ENCODE results near the gene LDB2. TPM values are rescaled to one million over a fixed set of nuclear protein-coding genes. Genes with fewer than 3 reads are reported as not detected.
A peak's percentile ranks its signal among the peaks of the same experiment; 100 is the strongest.

Gene LDB2
- total RNA-seq, 1 donor from 2014 or later: 137 TPM

DNA sequence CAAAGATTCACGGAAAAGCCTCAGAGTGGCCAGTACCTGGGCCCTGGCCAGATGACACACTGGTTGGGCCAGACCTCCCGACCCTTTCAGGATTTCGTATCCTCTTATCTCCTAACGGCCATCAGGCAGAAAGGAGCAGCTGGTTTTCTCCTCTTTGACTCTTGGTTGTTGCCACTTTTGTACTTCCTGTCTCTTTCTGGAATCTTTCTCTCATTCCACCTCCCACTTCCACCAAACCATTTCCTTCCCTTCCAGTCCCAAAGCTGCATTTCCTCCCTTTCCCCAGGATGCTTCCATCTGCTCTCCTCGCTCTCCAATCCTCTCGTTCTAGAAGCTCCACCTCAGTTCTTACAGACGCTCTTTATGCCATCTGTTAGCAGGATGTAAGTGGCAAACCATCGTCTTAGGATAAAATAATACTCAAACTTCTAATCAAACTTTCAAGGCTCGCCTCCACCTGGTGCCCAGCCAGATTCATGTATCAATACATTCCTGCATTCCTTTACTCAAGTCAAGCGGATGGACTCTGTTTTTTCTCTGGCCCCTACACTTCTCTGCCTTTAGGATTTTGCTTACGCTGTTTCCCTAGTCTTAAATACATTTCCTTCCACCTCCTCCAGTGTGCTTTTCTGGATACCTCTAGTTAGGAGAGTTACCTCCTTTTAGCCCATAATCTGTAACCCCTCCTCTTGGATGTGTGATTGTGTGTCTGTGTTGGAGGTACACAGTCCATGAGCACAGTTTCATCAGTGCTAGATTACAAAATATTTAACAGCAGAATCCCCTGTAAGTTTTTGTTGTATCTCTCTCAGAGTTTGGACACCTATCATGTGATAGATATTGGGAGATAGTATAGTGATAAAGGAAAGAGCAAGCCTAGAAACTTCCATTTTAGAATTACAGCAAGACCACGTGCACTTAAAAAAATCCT is 70.4 kb downstream of the LDB2 start:
- no peak for DNase-seq (ENCODE audit: low spot score in 2 of 2)
- Histone ChIP-seq H3K27ac (peak overlapping the region in 1 of 2 donors; percentile 7), H3K36me3 (no peaks in the 10 kb centered on the region), H3K9me3 (no peaks in the 10 kb centered on the region), H3K27me3 (no peaks in the 10 kb centered on the region), H3K4me1 (no peaks in the 10 kb centered on the region), H3K4me3 (no peak overlapping the region)
- TF ChIP-seq, protein P1, sequence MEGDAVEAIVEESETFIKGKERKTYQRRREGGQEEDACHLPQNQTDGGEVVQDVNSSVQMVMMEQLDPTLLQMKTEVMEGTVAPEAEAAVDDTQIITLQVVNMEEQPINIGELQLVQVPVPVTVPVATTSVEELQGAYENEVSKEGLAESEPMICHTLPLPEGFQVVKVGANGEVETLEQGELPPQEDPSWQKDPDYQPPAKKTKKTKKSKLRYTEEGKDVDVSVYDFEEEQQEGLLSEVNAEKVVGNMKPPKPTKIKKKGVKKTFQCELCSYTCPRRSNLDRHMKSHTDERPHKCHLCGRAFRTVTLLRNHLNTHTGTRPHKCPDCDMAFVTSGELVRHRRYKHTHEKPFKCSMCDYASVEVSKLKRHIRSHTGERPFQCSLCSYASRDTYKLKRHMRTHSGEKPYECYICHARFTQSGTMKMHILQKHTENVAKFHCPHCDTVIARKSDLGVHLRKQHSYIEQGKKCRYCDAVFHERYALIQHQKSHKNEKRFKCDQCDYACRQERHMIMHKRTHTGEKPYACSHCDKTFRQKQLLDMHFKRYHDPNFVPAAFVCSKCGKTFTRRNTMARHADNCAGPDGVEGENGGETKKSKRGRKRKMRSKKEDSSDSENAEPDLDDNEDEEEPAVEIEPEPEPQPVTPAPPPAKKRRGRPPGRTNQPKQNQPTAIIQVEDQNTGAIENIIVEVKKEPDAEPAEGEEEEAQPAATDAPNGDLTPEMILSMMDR (IDR thresholded peaks at IDR 0.05): no peak
- intact Hi-C loops (cut with DNase I): no loop called here

DNA sequence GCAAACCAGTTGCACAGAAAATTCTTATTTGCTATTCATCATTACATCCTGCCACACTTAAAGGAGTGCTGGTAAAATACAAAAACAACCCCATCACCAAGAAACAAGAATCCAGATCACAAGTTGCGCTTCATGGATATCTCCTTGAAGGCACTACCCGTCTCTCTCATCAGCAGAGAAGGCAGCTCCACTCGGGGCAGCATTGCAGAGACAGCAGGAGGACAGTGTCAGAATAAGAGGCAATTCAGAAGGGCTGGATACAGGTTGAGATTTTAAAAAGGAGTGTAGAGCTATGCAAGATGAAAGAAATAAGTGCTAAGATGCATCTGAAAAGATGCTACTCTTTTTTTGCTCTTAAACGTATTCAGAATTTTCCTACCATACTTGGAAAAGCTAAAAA is 71.4 kb downstream of the LDB2 start:
- no peak for DNase-seq (ENCODE audit: low spot score in 2 of 2)
- Histone ChIP-seq H3K4me1 (no peaks in the 10 kb centered on the region), H3K9me3 (no peaks in the 10 kb centered on the region), H3K4me3 (no peak overlapping the region), H3K36me3 (no peaks in the 10 kb centered on the region), H3K27me3 (no peaks in the 10 kb centered on the region), H3K27ac (no peak overlapping the region)
- TF ChIP-seq, protein P1 (IDR thresholded peaks at IDR 0.05): no peak
- intact Hi-C loops (cut with DNase I): no loop called here

DNA sequence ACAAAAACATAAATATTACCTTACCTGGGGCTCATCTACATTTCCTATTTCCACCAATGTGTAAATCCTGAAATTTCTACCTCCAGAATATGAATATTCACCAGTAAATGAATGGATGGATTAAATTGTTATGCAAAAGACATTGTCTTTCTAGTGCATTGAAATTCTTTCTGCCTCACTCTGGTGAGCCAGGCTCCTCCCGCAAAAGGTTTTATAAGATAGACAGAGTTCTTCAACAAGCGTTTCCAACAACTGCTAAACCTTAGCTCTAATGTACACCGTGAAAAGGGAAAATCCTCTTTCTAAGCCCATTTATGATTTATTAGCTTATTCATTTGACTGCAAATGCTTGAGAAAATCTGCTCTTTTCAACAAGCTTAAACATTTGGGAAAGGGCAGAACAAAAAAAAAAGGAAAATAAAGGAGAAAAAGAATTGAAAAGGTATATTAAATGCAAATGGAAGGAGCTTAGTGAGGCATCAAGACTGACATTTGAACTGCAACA is 72.0 kb downstream of the LDB2 start:
- Histone ChIP-seq H3K9me3 (no peaks in the 10 kb centered on the region), H3K27me3 (no peaks in the 10 kb centered on the region), H3K36me3 (no peaks in the 10 kb centered on the region), H3K4me3 (no peak overlapping the region), H3K4me1 (no peaks in the 10 kb centered on the region), H3K27ac (no peak overlapping the region)
- intact Hi-C loops (cut with DNase I): no loop called here
- TF ChIP-seq, protein P1 (IDR thresholded peaks at IDR 0.05): no peak
- no peak for DNase-seq (ENCODE audit: low spot score in 2 of 2)

DNA sequence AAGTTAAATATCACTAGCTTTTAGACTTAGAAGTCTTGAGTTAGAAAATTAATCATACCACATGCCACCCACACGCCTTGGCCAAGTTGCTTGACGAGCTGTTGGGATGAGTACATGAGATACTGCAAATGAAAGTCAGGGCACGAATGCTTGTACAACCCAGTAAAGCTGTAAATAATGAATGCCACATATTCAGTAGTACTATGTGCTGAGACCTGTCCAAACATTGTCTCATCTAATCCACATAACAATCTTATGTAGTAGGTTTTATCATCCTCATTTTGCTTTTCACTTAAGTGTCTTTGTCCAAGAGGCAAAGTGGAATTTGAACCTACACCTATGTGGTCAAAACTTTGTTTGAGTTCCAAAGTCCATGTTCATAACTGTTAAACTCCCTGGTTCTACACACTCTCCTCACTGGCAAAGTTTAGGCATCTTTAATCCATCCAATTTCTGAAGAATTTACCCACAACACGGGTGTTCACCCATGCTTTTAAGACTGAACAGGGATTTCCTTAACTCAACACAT is 74.1 kb downstream of the LDB2 start:
- TF ChIP-seq, protein P1 (IDR thresholded peaks at IDR 0.05): no peak
- Histone ChIP-seq H3K9me3 (no peaks in the 10 kb centered on the region), H3K4me1 (no peaks in the 10 kb centered on the region), H3K36me3 (no peaks in the 10 kb centered on the region), H3K4me3 (no peak overlapping the region), H3K27ac (no peak overlapping the region), H3K27me3 (no peaks in the 10 kb centered on the region)
- intact Hi-C loops (cut with DNase I): no loop called here
- no peak for DNase-seq (ENCODE audit: low spot score in 2 of 2)

DNA sequence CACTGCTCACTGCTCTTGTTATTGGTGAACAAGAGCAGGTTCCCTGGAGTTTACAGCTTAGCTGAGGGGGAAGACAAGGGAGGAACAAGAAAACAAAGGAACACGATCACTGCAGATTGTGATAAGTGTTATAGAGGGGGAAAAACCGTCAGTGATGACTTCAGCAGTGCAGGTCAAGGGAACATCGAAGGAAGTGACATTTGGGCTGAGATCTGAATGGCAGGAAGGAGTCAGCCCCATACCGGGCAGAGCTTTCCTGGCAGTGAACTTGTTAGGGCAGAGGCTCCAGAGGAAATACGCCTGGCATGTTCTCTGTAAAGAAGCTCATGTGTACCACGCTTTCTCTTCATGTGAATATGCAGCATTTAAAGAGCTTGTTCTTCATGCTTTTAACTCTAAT is 78.1 kb downstream of the LDB2 start:
- no peaks in the 10 kb centered on the region for H3K9me3 ChIP-seq
- no peaks in the 10 kb centered on the region for H3K36me3 ChIP-seq
- H3K27ac ChIP-seq: no peak overlapping the region
- no peak for DNase-seq (ENCODE audit: low spot score in 2 of 2)
- no peaks in the 10 kb centered on the region for H3K4me1 ChIP-seq
- H3K4me3 ChIP-seq: no peak overlapping the region
- no peaks in the 10 kb centered on the region for H3K27me3 ChIP-seq
- intact Hi-C loops (cut with DNase I): no loop called here
- TF ChIP-seq, protein P1 (IDR thresholded peaks at IDR 0.05): no peak
